Measurements from ENCODE around the gene HNRNPH3. TPM values are rescaled to one million over a fixed set of nuclear protein-coding genes. Genes with fewer than 3 reads are reported as not detected.
A peak's percentile ranks its signal among the peaks of the same experiment; 100 is the strongest.

HNRNPH3 gene
- polyA plus RNA-seq, 3 donors: 36.6 to 86.0 (median 71.6) TPM

DNA sequence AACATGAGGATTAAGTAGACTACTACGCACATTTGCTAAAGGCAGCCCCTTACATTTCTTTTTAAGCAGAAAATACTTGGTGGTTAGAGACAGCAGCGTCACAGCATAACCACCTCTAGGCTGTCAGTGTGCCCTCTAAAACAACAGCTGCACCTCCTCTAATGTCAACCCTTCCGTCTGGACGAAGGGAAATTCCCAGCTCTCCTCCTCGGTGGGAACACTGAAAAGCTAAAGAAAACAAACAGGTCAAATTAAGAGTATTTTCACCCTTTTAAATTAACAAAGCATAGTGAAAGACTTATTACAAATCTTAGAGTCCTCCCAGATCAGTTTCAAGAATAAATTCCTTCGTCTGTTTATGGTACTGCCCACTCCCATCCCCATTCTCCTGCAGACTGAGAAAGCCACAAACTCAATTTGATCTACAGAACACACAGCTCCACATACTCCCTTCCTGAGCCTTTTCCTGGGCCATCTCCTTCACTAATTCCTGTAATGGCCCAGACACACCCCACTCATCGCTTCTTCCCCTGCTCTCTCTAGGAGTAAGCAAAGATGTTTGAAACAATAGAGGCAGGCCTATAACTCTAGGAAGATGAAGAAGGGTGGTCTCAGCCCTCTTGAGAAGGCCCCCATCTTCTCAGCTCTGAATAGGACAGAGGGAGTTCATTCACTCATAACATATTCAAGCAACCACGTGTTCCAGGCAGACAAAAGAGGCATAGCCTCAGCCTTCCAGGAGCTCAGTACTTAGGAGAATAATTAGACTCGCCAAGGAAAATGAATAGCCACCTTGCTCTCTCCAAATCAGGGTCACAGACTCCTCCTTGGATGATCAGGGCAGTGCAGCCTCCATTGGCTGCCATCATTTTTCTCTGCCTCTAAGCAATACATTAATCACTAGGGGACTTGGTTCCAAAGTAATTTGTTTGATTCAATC is 47.5 kb upstream of the HNRNPH3 start:
- Mint-ChIP-seq H3K4me1 (no peaks in the 10 kb centered on the region), H3K4me3 (no peak overlapping the region), H3K27ac (peak overlapping the region in 1 of 7 donors; percentile 50), H3K27me3 (ENCODE audit: low read depth in 3 of 3) (peaks cover 0 to 2% (median 0%) of the 10 kb centered on the region in 3 donors), H3K9me3 (peaks cover 2 to 16% (median 4%) of the 10 kb centered on the region in 7 donors), H3K36me3 (peaks cover 0 to 4% of the 10 kb centered on the region in 2 donors)
- Histone ChIP-seq H3K4me3 (replicated peaks in 1 of 3; ENCODE audit: low read depth in 2 of 3, low read length in 3 of 3) (no peak overlapping the region), H2AFZ (ENCODE audit: insufficient read depth, low read depth, low read length, poor library complexity, severe bottlenecking) (no peak overlapping the region), H3K4me1 (ENCODE audit: control insufficient read depth in 1 of 2, insufficient read depth in 2 of 2, low read length in 2 of 2) (no peaks in the 10 kb centered on the region), H3K9ac (ENCODE audit: insufficient read depth, low read length, poor library complexity, severe bottlenecking) (no peak overlapping the region), H3K27ac (ENCODE audit: low read depth in 1 of 2, low read length in 2 of 2) (no peak overlapping the region), H3K79me2 (ENCODE audit: insufficient read depth, low read length) (no peaks in the 10 kb centered on the region), H3K9me3 (replicated peaks in 1 of 2; ENCODE audit: control insufficient read depth in 1 of 2, insufficient read depth in 1 of 2, low read length in 2 of 2) (peaks cover 0 to 1% of the 10 kb centered on the region in 2 donors), H4K20me1 (ENCODE audit: insufficient read depth, low read length) (no peaks in the 10 kb centered on the region), H3K36me3 (replicated peaks in 1 of 2; ENCODE audit: control insufficient read depth in 1 of 2, insufficient read depth in 2 of 2, low read length in 2 of 2) (no peaks in the 10 kb centered on the region), H3K4me2 (replicated peaks; ENCODE audit: extremely low read depth, low read length, poor library complexity, severe bottlenecking) (no peak overlapping the region), H3K27me3 (ENCODE audit: control insufficient read depth in 2 of 2, insufficient read depth in 2 of 2, low read length in 2 of 2) (no peaks in the 10 kb centered on the region)
- intact Hi-C loops (cut with micrococcal nuclease): no loop called here
- TF ChIP-seq CTCF (IDR thresholded peaks at IDR 0.05): no peak
- 100% methylated on average over 2 of the region's 9 CpGs for WGBS (ENCODE audit: insufficient coverage)
- no peak for DNase-seq

DNA sequence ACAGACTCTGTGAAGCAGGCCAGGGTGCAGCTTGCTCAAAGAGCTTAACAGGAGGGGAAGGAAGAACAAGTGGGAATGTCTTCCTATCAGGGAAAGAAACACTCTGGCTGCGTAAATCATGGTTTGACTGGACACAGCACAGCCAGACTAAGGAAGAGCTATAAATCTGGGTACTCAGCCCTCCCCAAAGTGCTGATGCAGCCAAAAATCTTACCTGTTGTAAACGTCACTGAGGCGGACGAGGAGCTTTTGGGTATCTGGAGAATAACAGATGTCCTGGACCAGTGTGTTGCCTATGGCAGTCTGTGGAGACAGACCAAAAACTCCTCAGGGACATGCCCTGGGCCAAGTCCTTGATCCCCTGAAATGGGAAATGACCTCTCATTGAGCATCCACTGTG is 43.1 kb upstream of the HNRNPH3 start:
- TF ChIP-seq CTCF (IDR thresholded peaks at IDR 0.05): no peak
- peaks cover 0 to 4% of the 10 kb centered on the region in 2 donors for H3K36me3 Mint-ChIP-seq
- H3K27ac Mint-ChIP-seq: peak overlapping the region in 1 of 7 donors; percentile 11
- H3K4me2 ChIP-seq (replicated peaks; ENCODE audit: extremely low read depth, low read length, poor library complexity, severe bottlenecking): no peak overlapping the region
- H4K20me1 ChIP-seq (ENCODE audit: insufficient read depth, low read length): no peaks in the 10 kb centered on the region
- no peaks in the 10 kb centered on the region for H3K4me1 Mint-ChIP-seq
- no peaks in the 10 kb centered on the region for H3K27me3 ChIP-seq (ENCODE audit: control insufficient read depth in 2 of 2, insufficient read depth in 2 of 2, low read length in 2 of 2)
- 100% methylated on average over 4 of the region's 4 CpGs for WGBS (ENCODE audit: insufficient coverage)
- H3K4me3 Mint-ChIP-seq: no peak overlapping the region
- no peaks in the 10 kb centered on the region for H3K4me1 ChIP-seq (ENCODE audit: control insufficient read depth in 1 of 2, insufficient read depth in 2 of 2, low read length in 2 of 2)
- H3K79me2 ChIP-seq (ENCODE audit: insufficient read depth, low read length): no peaks in the 10 kb centered on the region
- no peak for DNase-seq
- no peaks in the 10 kb centered on the region for H3K36me3 ChIP-seq (replicated peaks in 1 of 2; ENCODE audit: control insufficient read depth in 1 of 2, insufficient read depth in 2 of 2, low read length in 2 of 2)
- no peaks in the 10 kb centered on the region for H3K9me3 ChIP-seq (replicated peaks in 1 of 2; ENCODE audit: control insufficient read depth in 1 of 2, insufficient read depth in 1 of 2, low read length in 2 of 2)
- peaks cover 0 to 5% (median 0%) of the 10 kb centered on the region in 3 donors for H3K27me3 Mint-ChIP-seq (ENCODE audit: low read depth in 3 of 3)
- H3K4me3 ChIP-seq (replicated peaks in 1 of 3; ENCODE audit: low read depth in 2 of 3, low read length in 3 of 3): no peak overlapping the region
- H3K27ac ChIP-seq (ENCODE audit: low read depth in 1 of 2, low read length in 2 of 2): no peak overlapping the region
- no peak overlapping the region for H2AFZ ChIP-seq (ENCODE audit: insufficient read depth, low read depth, low read length, poor library complexity, severe bottlenecking)
- H3K9ac ChIP-seq (ENCODE audit: insufficient read depth, low read length, poor library complexity, severe bottlenecking): no peak overlapping the region
- intact Hi-C loops (cut with micrococcal nuclease): no loop called here
- H3K9me3 Mint-ChIP-seq: peaks cover 0 to 2% (median 0%) of the 10 kb centered on the region in 7 donors
